WERI-Rb-1 (cell line): ENCODE measurements around the gene P4HTM.
A peak's percentile ranks its signal among the peaks of the same experiment; 100 is the strongest.

Source experiments
- DNase-seq: peaks from one replicate; pipeline ENCODE4 v3.0.0-alpha.2; 2020
- H3K27ac ChIP-seq: fragments of 250-450 bp; sonication (Bioruptor Pico); 2 replicates; pipeline ENCODE4 v1.5.1; 2020; ENCODE audit warnings: mild to moderate bottlenecking, moderate library complexity
- H3K27me3 ChIP-seq: fragments of 250-450 bp; sonication (Bioruptor Pico); 2 replicates; pipeline ENCODE4 v1.5.1; 2021; ENCODE audit warnings: mild to moderate bottlenecking, low read depth, moderate library complexity; ENCODE audit not compliant: insufficient read depth, severe bottlenecking
- H3K36me3 ChIP-seq: fragments of 250-450 bp; sonication (Bioruptor Pico); 2 replicates; pipeline ENCODE4 v1.5.1; 2020; ENCODE audit warnings: mild to moderate bottlenecking, moderate library complexity
- H3K4me3 ChIP-seq: 2 replicates; pipeline ENCODE4 v1.5.1; 2011; ENCODE audit warnings: low read depth, mild to moderate bottlenecking, control low read depth, low read length
- H3K9me3 ChIP-seq: fragments of 250-450 bp; sonication (Bioruptor Pico); 2 replicates; pipeline ENCODE4 v1.5.1; 2021; ENCODE audit warnings: mild to moderate bottlenecking, moderate library complexity; ENCODE audit not compliant: severe bottlenecking
- CTCF ChIP-seq: IDR thresholded peaks from 2 replicates; pipeline ENCODE4 v1.5.1; 2011; ENCODE audit warnings: low read depth, mild to moderate bottlenecking, control low read depth, inconsistent platforms, low read length

The P4HTM gene, protein sequence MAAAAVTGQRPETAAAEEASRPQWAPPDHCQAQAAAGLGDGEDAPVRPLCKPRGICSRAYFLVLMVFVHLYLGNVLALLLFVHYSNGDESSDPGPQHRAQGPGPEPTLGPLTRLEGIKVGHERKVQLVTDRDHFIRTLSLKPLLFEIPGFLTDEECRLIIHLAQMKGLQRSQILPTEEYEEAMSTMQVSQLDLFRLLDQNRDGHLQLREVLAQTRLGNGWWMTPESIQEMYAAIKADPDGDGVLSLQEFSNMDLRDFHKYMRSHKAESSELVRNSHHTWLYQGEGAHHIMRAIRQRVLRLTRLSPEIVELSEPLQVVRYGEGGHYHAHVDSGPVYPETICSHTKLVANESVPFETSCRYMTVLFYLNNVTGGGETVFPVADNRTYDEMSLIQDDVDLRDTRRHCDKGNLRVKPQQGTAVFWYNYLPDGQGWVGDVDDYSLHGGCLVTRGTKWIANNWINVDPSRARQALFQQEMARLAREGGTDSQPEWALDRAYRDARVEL

DNA sequence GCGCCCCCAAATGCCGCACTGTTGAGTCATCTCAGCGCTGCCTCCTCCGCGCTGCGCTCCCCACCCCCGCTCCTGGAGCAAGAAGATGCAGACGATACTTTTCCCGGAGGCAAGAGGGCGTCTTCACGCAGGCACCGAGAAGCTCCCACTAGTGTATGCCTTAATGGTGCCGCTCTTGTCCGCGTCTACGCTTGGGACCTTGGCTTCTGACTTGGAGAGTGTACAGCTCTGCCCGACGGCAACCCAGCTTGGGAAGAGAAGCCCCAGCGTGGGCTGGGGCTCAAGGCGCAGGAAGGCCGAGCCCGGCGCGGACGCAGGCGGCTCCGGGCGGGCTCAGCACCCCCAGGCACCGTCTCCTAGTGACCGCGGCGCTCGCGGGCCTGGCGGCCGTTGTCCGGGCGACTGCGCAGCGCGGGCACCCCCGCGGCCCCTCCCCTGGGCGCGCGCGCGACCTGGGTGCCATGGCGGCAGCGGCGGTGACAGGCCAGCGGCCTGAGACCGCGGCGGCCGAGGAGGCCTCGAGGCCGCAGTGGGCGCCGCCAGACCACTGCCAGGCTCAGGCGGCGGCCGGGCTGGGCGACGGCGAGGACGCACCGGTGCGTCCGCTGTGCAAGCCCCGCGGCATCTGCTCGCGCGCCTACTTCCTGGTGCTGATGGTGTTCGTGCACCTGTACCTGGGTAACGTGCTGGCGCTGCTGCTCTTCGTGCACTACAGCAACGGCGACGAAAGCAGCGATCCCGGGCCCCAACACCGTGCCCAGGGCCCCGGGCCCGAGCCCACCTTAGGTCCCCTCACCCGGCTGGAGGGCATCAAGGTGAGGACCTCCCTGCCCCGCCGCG, at the start of gene P4HTM:
TSS of gene P4HTM (plus strand) at position 446 of the 840 bp plus-strand sequence. CDS start at position 462, 16 bp downstream.
- H3K36me3 ChIP-seq = peaks cover 38% of the 10 kb centered on the region
- TF ChIP-seq CTCF = peak; percentile 53
- no peaks in the 10 kb centered on the region for H3K9me3 ChIP-seq
- peak; percentile 82 for DNase-seq
- peak within 1 kb of the TSS; percentile 90 for H3K27ac ChIP-seq
- H3K4me3 ChIP-seq = peak within 1 kb of the TSS; percentile 69
- H3K27me3 ChIP-seq = no peaks in the 10 kb centered on the region

GRCh38 chr3:48945432-48945831, 44.6 kb upstream of the P4HTM start:
- TF ChIP-seq CTCF = no peak
- H3K27ac ChIP-seq = no peak overlapping the region
- peaks cover 14% of the 10 kb centered on the region for H3K36me3 ChIP-seq
- no peaks in the 10 kb centered on the region for H3K9me3 ChIP-seq
- H3K4me3 ChIP-seq = no peak overlapping the region
- no peak for DNase-seq
- no peaks in the 10 kb centered on the region for H3K27me3 ChIP-seq

- Histone ChIP-seq H3K27me3 (no peaks in the 10 kb centered on the region), H3K4me3 (no peak overlapping the region), H3K36me3 (peaks cover 14% of the 10 kb centered on the region), H3K27ac (no peak overlapping the region), H3K9me3 (no peaks in the 10 kb centered on the region)
- DNase-seq = no peak
- no peak for TF ChIP-seq CTCF
Observed at GRCh38 chr3:48945891-48946549, 44.0 kb upstream of the P4HTM start.

DNA sequence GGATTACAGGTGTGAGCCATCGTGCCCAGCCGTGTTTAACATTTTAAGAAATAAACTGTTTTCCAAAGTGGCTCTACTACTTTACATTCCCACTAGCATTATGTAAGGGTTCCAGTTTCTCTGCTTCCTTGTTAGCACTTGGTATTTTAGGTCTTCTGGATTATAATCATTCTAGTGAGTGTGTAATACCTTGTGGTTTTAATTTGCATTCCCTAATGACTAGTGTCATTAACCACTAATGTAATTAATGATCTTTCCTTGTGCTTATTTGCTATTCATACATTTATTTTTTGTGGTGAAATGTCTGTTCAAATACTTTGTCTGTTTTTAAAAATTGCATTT, 40.7 kb upstream of the P4HTM start:
- TF ChIP-seq CTCF = no peak
- Histone ChIP-seq H3K9me3 (no peaks in the 10 kb centered on the region), H3K27me3 (no peaks in the 10 kb centered on the region), H3K27ac (no peak overlapping the region), H3K4me3 (no peak overlapping the region), H3K36me3 (peaks cover 28% of the 10 kb centered on the region)
- no peak for DNase-seq

DNA sequence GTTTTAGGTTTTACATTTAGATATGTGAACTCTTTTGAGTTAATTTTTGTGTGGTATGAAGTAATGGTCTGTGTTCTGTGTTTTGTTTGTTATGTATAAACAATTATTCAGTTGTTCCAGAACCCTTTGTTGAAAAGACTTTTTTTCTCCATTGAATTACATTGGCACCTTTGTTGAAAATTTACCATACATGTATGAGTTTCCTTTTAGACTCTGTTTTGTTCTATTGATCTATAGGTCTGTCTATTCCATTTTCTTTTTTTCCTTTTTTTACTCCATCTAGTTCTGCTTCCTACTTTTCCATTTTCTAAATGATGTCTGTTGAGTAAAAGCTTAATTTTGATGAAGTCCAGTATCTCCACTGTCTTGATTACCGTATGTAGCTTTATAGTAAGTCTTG, 40.0 kb upstream of the P4HTM start:
- peaks cover 28% of the 10 kb centered on the region for H3K36me3 ChIP-seq
- no peak overlapping the region for H3K4me3 ChIP-seq
- no peaks in the 10 kb centered on the region for H3K9me3 ChIP-seq
- no peak for TF ChIP-seq CTCF
- no peak for DNase-seq
- no peaks in the 10 kb centered on the region for H3K27me3 ChIP-seq
- H3K27ac ChIP-seq = no peak overlapping the region
